Measurements from ENCODE around the gene NFATC1. TPM values are rescaled to one million over a fixed set of nuclear protein-coding genes. Genes with fewer than 3 reads are reported as not detected.

Gene NFATC1
- total RNA-seq, 2 experiments from 2014 or later: 94.2 to 98.5 TPM

- DNase-seq: no peak
- Mint-ChIP-seq H3K4me3 (no peak overlapping the region), H3K9me3 (no peaks in the 10 kb centered on the region), H3K27me3 (no peaks in the 10 kb centered on the region), H3K36me3 (peaks cover 23% of the 10 kb centered on the region), H3K27ac (no peak overlapping the region), H3K4me1 (no peaks in the 10 kb centered on the region)
These were observed 58.3 kb downstream of the NFATC1 start for GRCh38 chr18:79453816-79454735.

- no peak overlapping the region for H3K4me3 Mint-ChIP-seq
- no peak overlapping the region for H3K27ac Mint-ChIP-seq
- H3K9me3 Mint-ChIP-seq: no peaks in the 10 kb centered on the region
These were observed 59.5 kb downstream of the NFATC1 start for GRCh38 chr18:79455261-79455660.

GRCh38 chr18:79456105-79456980 is 60.6 kb downstream of the NFATC1 start:
- peaks cover 27% of the 10 kb centered on the region for H3K36me3 Mint-ChIP-seq
- peak overlapping the region; percentile 73 for H3K27ac Mint-ChIP-seq
- no peak overlapping the region for H3K4me3 Mint-ChIP-seq
- H3K4me1 Mint-ChIP-seq: peaks cover 9% of the 10 kb centered on the region
- H3K9me3 Mint-ChIP-seq: no peaks in the 10 kb centered on the region
- H3K27me3 Mint-ChIP-seq: no peaks in the 10 kb centered on the region
- no peak for DNase-seq

More at GRCh38 chr18:79455261-79455660, 59.5 kb downstream of the NFATC1 start:
- H3K27me3 Mint-ChIP-seq: no peaks in the 10 kb centered on the region
- DNase-seq: no peak
- H3K4me1 Mint-ChIP-seq: peaks cover 8% of the 10 kb centered on the region
- peaks cover 30% of the 10 kb centered on the region for H3K36me3 Mint-ChIP-seq

GRCh38 chr18:79457239-79457638 is 61.5 kb downstream of the NFATC1 start:
- no peak for DNase-seq
- H3K4me3 Mint-ChIP-seq: no peak overlapping the region
- H3K27ac Mint-ChIP-seq: no peak overlapping the region
- no peaks in the 10 kb centered on the region for H3K27me3 Mint-ChIP-seq
- H3K36me3 Mint-ChIP-seq: peaks cover 23% of the 10 kb centered on the region
- H3K4me1 Mint-ChIP-seq: peaks cover 9% of the 10 kb centered on the region
- H3K9me3 Mint-ChIP-seq: no peaks in the 10 kb centered on the region

GRCh38 chr18:79457652-79458051 is 61.9 kb downstream of the NFATC1 start:
- H3K4me1 Mint-ChIP-seq: peaks cover 9% of the 10 kb centered on the region
- peaks cover 23% of the 10 kb centered on the region for H3K36me3 Mint-ChIP-seq
- peak overlapping the region; percentile 19 for H3K27ac Mint-ChIP-seq

GRCh38 chr18:79458131-79458838 is 62.6 kb downstream of the NFATC1 start:
- Mint-ChIP-seq H3K36me3 (peaks cover 22% of the 10 kb centered on the region), H3K4me1 (peaks cover 9% of the 10 kb centered on the region), H3K27ac (no peak overlapping the region), H3K27me3 (no peaks in the 10 kb centered on the region), H3K4me3 (no peak overlapping the region), H3K9me3 (no peaks in the 10 kb centered on the region)
- no peak for DNase-seq

More at GRCh38 chr18:79457652-79458051, 61.9 kb downstream of the NFATC1 start:
- H3K27me3 Mint-ChIP-seq: no peaks in the 10 kb centered on the region
- no peak overlapping the region for H3K4me3 Mint-ChIP-seq
- DNase-seq: no peak
- no peaks in the 10 kb centered on the region for H3K9me3 Mint-ChIP-seq

- Mint-ChIP-seq H3K27ac (peak overlapping the region; percentile 88), H3K36me3 (peaks cover 16% of the 10 kb centered on the region), H3K27me3 (no peaks in the 10 kb centered on the region), H3K4me1 (peaks cover 9% of the 10 kb centered on the region), H3K4me3 (no peak overlapping the region), H3K9me3 (no peaks in the 10 kb centered on the region)
- DNase-seq: no peak
These were observed 63.4 kb downstream of the NFATC1 start for GRCh38 chr18:79458917-79459803.

- H3K9me3 Mint-ChIP-seq: no peaks in the 10 kb centered on the region
- H3K36me3 Mint-ChIP-seq: peaks cover 19% of the 10 kb centered on the region
- H3K27me3 Mint-ChIP-seq: no peaks in the 10 kb centered on the region
- DNase-seq: no peak
- no peak overlapping the region for H3K4me3 Mint-ChIP-seq
- H3K4me1 Mint-ChIP-seq: peaks cover 10% of the 10 kb centered on the region
- H3K27ac Mint-ChIP-seq: peak overlapping the region; percentile 88
These were observed 64.3 kb downstream of the NFATC1 start for GRCh38 chr18:79459946-79460480.

GRCh38 chr18:79460481-79461300 is 65.0 kb downstream of the NFATC1 start:
- Mint-ChIP-seq H3K36me3 (peaks cover 24% of the 10 kb centered on the region), H3K27me3 (no peaks in the 10 kb centered on the region), H3K4me1 (peaks cover 15% of the 10 kb centered on the region), H3K9me3 (no peaks in the 10 kb centered on the region), H3K4me3 (no peak overlapping the region), H3K27ac (peak overlapping the region; percentile 88)
- no peak for DNase-seq

- no peaks in the 10 kb centered on the region for H3K27me3 Mint-ChIP-seq
- no peak overlapping the region for H3K4me3 Mint-ChIP-seq
- H3K27ac Mint-ChIP-seq: peak overlapping the region; percentile 43
- no peak for DNase-seq
- H3K4me1 Mint-ChIP-seq: peaks cover 15% of the 10 kb centered on the region
- H3K9me3 Mint-ChIP-seq: no peaks in the 10 kb centered on the region
- peaks cover 24% of the 10 kb centered on the region for H3K36me3 Mint-ChIP-seq
These were observed 65.9 kb downstream of the NFATC1 start for GRCh38 chr18:79461627-79462026.

GRCh38 chr18:79463424-79463960 is 67.8 kb downstream of the NFATC1 start:
- Mint-ChIP-seq H3K4me3 (no peak overlapping the region), H3K9me3 (no peaks in the 10 kb centered on the region), H3K36me3 (peaks cover 28% of the 10 kb centered on the region), H3K27ac (no peak overlapping the region), H3K27me3 (no peaks in the 10 kb centered on the region), H3K4me1 (peaks cover 22% of the 10 kb centered on the region)
- no peak for DNase-seq

- DNase-seq: no peak
- H3K4me3 Mint-ChIP-seq: peak overlapping the region; percentile 29
- H3K27me3 Mint-ChIP-seq: no peaks in the 10 kb centered on the region
- H3K27ac Mint-ChIP-seq: peak overlapping the region; percentile 58
- no peaks in the 10 kb centered on the region for H3K9me3 Mint-ChIP-seq
- H3K4me1 Mint-ChIP-seq: peaks cover 13% of the 10 kb centered on the region
- H3K36me3 Mint-ChIP-seq: peaks cover 31% of the 10 kb centered on the region
These were observed 69.8 kb downstream of the NFATC1 start for GRCh38 chr18:79465392-79465991.

All from activated naive CD8-positive, alpha-beta T cell treated with anti-CD3 and anti-CD28 coated beads for 36 hours (primary cell).